IgD-negative memory B cell (primary cell): Measurements from ENCODE around the gene OSBPL1A. TPM values are rescaled to one million over a fixed set of nuclear protein-coding genes. Genes with fewer than 3 reads are reported as not detected.
"Not testable (repeated sequence)": the region's sequence is repeated elsewhere in the genome, so short reads cannot be mapped to it uniquely, and the experiment has no call there.

Experiments used
- H3K27ac Mint-ChIP-seq, 3 donors: one replicate each; pipeline ENCODE4 v1.8.0; 2020 to 2022; ENCODE audit warnings: mild to moderate bottlenecking in 3 of 3, mixed read lengths in 3 of 3, moderate library complexity in 1 of 3
- H3K27me3 Mint-ChIP-seq: one replicate; pipeline ENCODE4 v1.8.0; 2021; ENCODE audit warnings: mixed read lengths
- H3K36me3 Mint-ChIP-seq: one replicate; pipeline ENCODE4 v1.8.0; 2020; ENCODE audit warnings: mild to moderate bottlenecking, mixed read lengths
- H3K4me1 Mint-ChIP-seq, 3 donors: one replicate each; pipeline ENCODE4 v1.8.0; 2020 to 2022; ENCODE audit warnings: mixed read lengths in 3 of 3, mild to moderate bottlenecking in 1 of 3
- H3K4me3 Mint-ChIP-seq, 4 donors: one replicate each; pipeline ENCODE4 v1.8.0; 2020 to 2022; ENCODE audit warnings: mild to moderate bottlenecking in 4 of 4, mixed read lengths in 4 of 4, moderate library complexity in 3 of 4
- H3K9me3 Mint-ChIP-seq, 3 donors: one replicate each; pipeline ENCODE4 v1.8.0; 2020 to 2021; ENCODE audit warnings: mixed read lengths in 3 of 3, mild to moderate bottlenecking in 1 of 3
- polyA plus RNA-seq: library from polyadenylated mRNA; unstranded; fragments of 300-500 nt; fragmentation: Illumina TruSeq; gene quantifications from one replicate; pipeline ENCODE4 v1.2.3, GENCODE V29; 2021

OSBPL1A gene
- polyA plus RNA-seq, 1 donor from 2014 or later = 0.84 TPM

GRCh38 chr18:24380163-24380747, 17.4 kb downstream of the OSBPL1A start:
- Mint-ChIP-seq H3K4me1 (peaks cover 0 to 1% (median 0%) of the 10 kb centered on the region in 3 donors), H3K36me3 (no peaks in the 10 kb centered on the region), H3K27ac (no peak overlapping the region), H3K4me3 (no peak overlapping the region), H3K9me3 (no peaks in the 10 kb centered on the region), H3K27me3 (no peaks in the 10 kb centered on the region)

- Mint-ChIP-seq H3K4me3 (no peak overlapping the region), H3K27me3 (no peaks in the 10 kb centered on the region), H3K9me3 (no peaks in the 10 kb centered on the region), H3K27ac (no peak overlapping the region), H3K36me3 (no peaks in the 10 kb centered on the region), H3K4me1 (no peaks in the 10 kb centered on the region)
These were observed 19.0 kb downstream of the OSBPL1A start for GRCh38 chr18:24378598-24378997.

GRCh38 chr18:24376531-24376930, 21.1 kb downstream of the OSBPL1A start:
- H3K4me3 Mint-ChIP-seq, H3K27ac Mint-ChIP-seq, H3K4me1 Mint-ChIP-seq, H3K36me3 Mint-ChIP-seq, H3K27me3 Mint-ChIP-seq, H3K9me3 Mint-ChIP-seq: not testable (repeated sequence)

- Mint-ChIP-seq H3K4me1 (no peaks in the 10 kb centered on the region), H3K4me3 (no peak overlapping the region), H3K36me3 (no peaks in the 10 kb centered on the region), H3K9me3 (no peaks in the 10 kb centered on the region), H3K27ac (no peak overlapping the region), H3K27me3 (no peaks in the 10 kb centered on the region)
These were observed 24.3 kb downstream of the OSBPL1A start for GRCh38 chr18:24373328-24373727.

GRCh38 chr18:24372279-24372872, 25.2 kb downstream of the OSBPL1A start:
- H3K36me3 Mint-ChIP-seq = no peaks in the 10 kb centered on the region
- H3K4me3 Mint-ChIP-seq = no peak overlapping the region
- H3K4me1 Mint-ChIP-seq = no peaks in the 10 kb centered on the region
- H3K27ac Mint-ChIP-seq = no peak overlapping the region
- no peaks in the 10 kb centered on the region for H3K27me3 Mint-ChIP-seq
- no peaks in the 10 kb centered on the region for H3K9me3 Mint-ChIP-seq

GRCh38 chr18:24370120-24370519, 27.5 kb downstream of the OSBPL1A start:
- Mint-ChIP-seq H3K9me3 (no peaks in the 10 kb centered on the region), H3K27me3 (no peaks in the 10 kb centered on the region), H3K27ac (peak overlapping the region in 1 of 3 donors; percentile 76), H3K4me1 (no peaks in the 10 kb centered on the region), H3K36me3 (no peaks in the 10 kb centered on the region), H3K4me3 (no peak overlapping the region)

GRCh38 chr18:24369426-24369825, 28.2 kb downstream of the OSBPL1A start:
- Mint-ChIP-seq H3K4me1 (no peaks in the 10 kb centered on the region), H3K4me3 (no peak overlapping the region), H3K27me3 (no peaks in the 10 kb centered on the region), H3K36me3 (no peaks in the 10 kb centered on the region), H3K9me3 (no peaks in the 10 kb centered on the region), H3K27ac (no peak overlapping the region)

GRCh38 chr18:24368749-24369148, 28.9 kb downstream of the OSBPL1A start:
- Mint-ChIP-seq H3K4me3 (no peak overlapping the region), H3K27ac (no peak overlapping the region), H3K9me3 (no peaks in the 10 kb centered on the region), H3K36me3 (no peaks in the 10 kb centered on the region), H3K4me1 (no peaks in the 10 kb centered on the region), H3K27me3 (no peaks in the 10 kb centered on the region)

- Mint-ChIP-seq H3K4me3 (no peak overlapping the region), H3K4me1 (no peaks in the 10 kb centered on the region), H3K27ac (no peak overlapping the region), H3K9me3 (no peaks in the 10 kb centered on the region), H3K36me3 (no peaks in the 10 kb centered on the region), H3K27me3 (no peaks in the 10 kb centered on the region)
These were observed 31.3 kb downstream of the OSBPL1A start for GRCh38 chr18:24366328-24366727.

GRCh38 chr18:24364177-24364576, 33.4 kb downstream of the OSBPL1A start:
- Mint-ChIP-seq H3K27ac (no peak overlapping the region), H3K36me3 (no peaks in the 10 kb centered on the region), H3K9me3 (no peaks in the 10 kb centered on the region), H3K4me3 (no peak overlapping the region), H3K27me3 (no peaks in the 10 kb centered on the region), H3K4me1 (no peaks in the 10 kb centered on the region)

- Mint-ChIP-seq H3K4me3 (no peak overlapping the region), H3K27ac (no peak overlapping the region), H3K4me1 (no peaks in the 10 kb centered on the region), H3K36me3 (no peaks in the 10 kb centered on the region), H3K9me3 (no peaks in the 10 kb centered on the region), H3K27me3 (no peaks in the 10 kb centered on the region)
These were observed 34.9 kb downstream of the OSBPL1A start for GRCh38 chr18:24362757-24363156.

- not testable (repeated sequence) for H3K4me1 Mint-ChIP-seq, H3K27me3 Mint-ChIP-seq, H3K36me3 Mint-ChIP-seq, H3K27ac Mint-ChIP-seq, H3K9me3 Mint-ChIP-seq, H3K4me3 Mint-ChIP-seq
These were observed 37.7 kb downstream of the OSBPL1A start for GRCh38 chr18:24359787-24360530.

- peaks cover 0 to 10% (median 3%) of the 10 kb centered on the region in 3 donors for H3K9me3 Mint-ChIP-seq
- peaks cover 2% of the 10 kb centered on the region for H3K27me3 Mint-ChIP-seq
These were observed 43.3 kb downstream of the OSBPL1A start for GRCh38 chr18:24354278-24354677.

GRCh38 chr18:24346254-24346653, 51.4 kb downstream of the OSBPL1A start:
- Mint-ChIP-seq H3K4me3 (no peak overlapping the region), H3K27me3 (peaks cover 9% of the 10 kb centered on the region), H3K4me1 (no peaks in the 10 kb centered on the region), H3K27ac (no peak overlapping the region), H3K36me3 (no peaks in the 10 kb centered on the region), H3K9me3 (peaks cover 0 to 3% (median 2%) of the 10 kb centered on the region in 3 donors)

More at GRCh38 chr18:24354278-24354677, 43.3 kb downstream of the OSBPL1A start:
- Mint-ChIP-seq H3K4me1 (no peaks in the 10 kb centered on the region), H3K27ac (no peak overlapping the region), H3K36me3 (peaks cover 2% of the 10 kb centered on the region), H3K4me3 (no peak overlapping the region)

GRCh38 chr18:24344509-24344908, 53.1 kb downstream of the OSBPL1A start:
- no peaks in the 10 kb centered on the region for H3K36me3 Mint-ChIP-seq
- no peaks in the 10 kb centered on the region for H3K4me1 Mint-ChIP-seq
- H3K27ac Mint-ChIP-seq = no peak overlapping the region
- no peaks in the 10 kb centered on the region for H3K9me3 Mint-ChIP-seq
- no peak overlapping the region for H3K4me3 Mint-ChIP-seq
- peaks cover 6% of the 10 kb centered on the region for H3K27me3 Mint-ChIP-seq

GRCh38 chr18:24342347-24342746, 55.3 kb downstream of the OSBPL1A start:
- H3K36me3 Mint-ChIP-seq = no peaks in the 10 kb centered on the region

More at GRCh38 chr18:24342347-24342746, 55.3 kb downstream of the OSBPL1A start:
- no peak overlapping the region for H3K27ac Mint-ChIP-seq
- peaks cover 0 to 3% (median 0%) of the 10 kb centered on the region in 3 donors for H3K9me3 Mint-ChIP-seq
- H3K4me3 Mint-ChIP-seq = no peak overlapping the region
- H3K4me1 Mint-ChIP-seq = no peaks in the 10 kb centered on the region
- peaks cover 6% of the 10 kb centered on the region for H3K27me3 Mint-ChIP-seq
